SK-N-SH treated with all-trans-retinoic acid at 6 μM for 48 hours (cell line): Measurements from ENCODE around the gene SERPINA3.

Source experiments
- ATAC-seq: fragments of 200-7000 bp; cut with Tn5 transposase; 3 replicates; pipeline ENCODE4 v1.9.1; 2020; ENCODE audit warnings: mild to moderate bottlenecking, moderate library complexity
- ARNTL ChIP-seq: fragments of 450-650 bp; formaldehyde crosslinking; IDR thresholded peaks from 2 replicates; pipeline ENCODE4 v1.5.0; 2020; ENCODE audit warnings: low read depth, mild to moderate bottlenecking, moderate library complexity, borderline replicate concordance
- BACH2 ChIP-seq: fragments of 250-450 bp; sonication (Bioruptor Pico); IDR thresholded peaks from 2 replicates; pipeline ENCODE4 v1.9.0; 2021; ENCODE audit warnings: mild to moderate bottlenecking, borderline replicate concordance
- CSDC2 ChIP-seq: fragments of 250-450 bp; sonication (Bioruptor Pico); IDR thresholded peaks from 2 replicates; pipeline ENCODE4 v1.5.0; 2020; ENCODE audit warnings: mild to moderate bottlenecking, moderate library complexity
- GLIS3 ChIP-seq: fragments of 250-450 bp; sonication (Bioruptor Pico); IDR thresholded peaks from 2 replicates; pipeline ENCODE4 v1.5.0; 2020; ENCODE audit warnings: mild to moderate bottlenecking, moderate library complexity
- ISL1 ChIP-seq: fragments of 250-450 bp; sonication (Bioruptor Pico); IDR thresholded peaks from 2 replicates; pipeline ENCODE4 v2.1.2; 2022; ENCODE audit warnings: mild to moderate bottlenecking, moderate library complexity
- PPARA ChIP-seq: fragments of 250-450 bp; sonication (Bioruptor Pico); IDR thresholded peaks from 2 replicates; pipeline ENCODE4 v1.5.0; 2020; ENCODE audit warnings: mild to moderate bottlenecking, borderline replicate concordance
- RARB ChIP-seq: fragments of 250-450 bp; sonication (Bioruptor Pico); IDR thresholded peaks from 2 replicates; pipeline ENCODE4 v1.8.0; 2021; ENCODE audit warnings: mild to moderate bottlenecking, moderate library complexity
- TCF4 ChIP-seq: fragments of 250-450 bp; sonication (Bioruptor Pico); IDR thresholded peaks from 2 replicates; pipeline ENCODE4 v1.8.0; 2021; ENCODE audit warnings: mild to moderate bottlenecking, moderate library complexity, borderline replicate concordance
- TOX ChIP-seq: fragments of 250-450 bp; sonication (Bioruptor Pico); IDR thresholded peaks from 2 replicates; pipeline ENCODE4 v1.8.0; 2021; ENCODE audit warnings: mild to moderate bottlenecking, moderate library complexity, borderline replicate concordance
- ZC3H10 ChIP-seq: fragments of 250-450 bp; sonication (Bioruptor Pico); IDR thresholded peaks from 2 replicates; pipeline ENCODE4 v1.5.1; 2021; ENCODE audit warnings: mild to moderate bottlenecking, moderate library complexity
- ZFP3 ChIP-seq: fragments of 250-450 bp; sonication (Bioruptor Pico); IDR thresholded peaks from 2 replicates; pipeline ENCODE4 v1.5.0; 2020; ENCODE audit warnings: mild to moderate bottlenecking, moderate library complexity
- ZFP30 ChIP-seq: fragments of 450-650 bp; formaldehyde crosslinking; IDR thresholded peaks from 2 replicates; pipeline ENCODE4 v1.5.0; 2022; ENCODE audit warnings: mild to moderate bottlenecking, moderate library complexity
- ZNF565 ChIP-seq: fragments of 450-650 bp; formaldehyde crosslinking; conservative IDR thresholded peaks from 2 replicates; pipeline ENCODE4 v1.5.0; 2020; ENCODE audit warnings: low read depth, mild to moderate bottlenecking, moderate library complexity
- ZNF70 ChIP-seq: fragments of 450-650 bp; formaldehyde crosslinking; IDR thresholded peaks from 2 replicates; pipeline ENCODE4 v1.5.0; 2020; ENCODE audit warnings: mild to moderate bottlenecking, moderate library complexity
- ZNF8 ChIP-seq: fragments of 450-650 bp; formaldehyde crosslinking; IDR thresholded peaks from 2 replicates; pipeline ENCODE4 v1.5.0; 2020; ENCODE audit warnings: mild to moderate bottlenecking, moderate library complexity
- TF ChIP-seq, protein P1 (sequence below): fragments of 250-450 bp; sonication (Bioruptor Pico); IDR thresholded peaks from 2 replicates; pipeline ENCODE4 v1.5.1; 2020; ENCODE audit warnings: low read depth, mild to moderate bottlenecking, moderate library complexity
- TF ChIP-seq, protein P2 (sequence below): fragments of 250-450 bp; sonication (Bioruptor Pico); IDR thresholded peaks from 2 replicates; pipeline ENCODE4 v1.8.0; 2020; ENCODE audit warnings: mild to moderate bottlenecking, moderate library complexity, borderline replicate concordance
- TF ChIP-seq, protein P3 (sequence below): fragments of 250-450 bp; sonication (Bioruptor Pico); IDR thresholded peaks from 2 replicates; pipeline ENCODE4 v1.5.1; 2021; ENCODE audit warnings: mild to moderate bottlenecking, moderate library complexity
- TF ChIP-seq, protein P4 (sequence below): fragments of 250-450 bp; sonication (Bioruptor Pico); IDR thresholded peaks from 2 replicates; pipeline ENCODE4 v1.5.0; 2020; ENCODE audit warnings: mild to moderate bottlenecking, moderate library complexity
- TF ChIP-seq, protein P5 (sequence below): fragments of 250-450 bp; sonication (Bioruptor Pico); IDR thresholded peaks from 2 replicates; pipeline ENCODE4 v1.8.0; 2021; ENCODE audit warnings: low read depth, mild to moderate bottlenecking, moderate library complexity, borderline replicate concordance

Gene SERPINA3

DNA sequence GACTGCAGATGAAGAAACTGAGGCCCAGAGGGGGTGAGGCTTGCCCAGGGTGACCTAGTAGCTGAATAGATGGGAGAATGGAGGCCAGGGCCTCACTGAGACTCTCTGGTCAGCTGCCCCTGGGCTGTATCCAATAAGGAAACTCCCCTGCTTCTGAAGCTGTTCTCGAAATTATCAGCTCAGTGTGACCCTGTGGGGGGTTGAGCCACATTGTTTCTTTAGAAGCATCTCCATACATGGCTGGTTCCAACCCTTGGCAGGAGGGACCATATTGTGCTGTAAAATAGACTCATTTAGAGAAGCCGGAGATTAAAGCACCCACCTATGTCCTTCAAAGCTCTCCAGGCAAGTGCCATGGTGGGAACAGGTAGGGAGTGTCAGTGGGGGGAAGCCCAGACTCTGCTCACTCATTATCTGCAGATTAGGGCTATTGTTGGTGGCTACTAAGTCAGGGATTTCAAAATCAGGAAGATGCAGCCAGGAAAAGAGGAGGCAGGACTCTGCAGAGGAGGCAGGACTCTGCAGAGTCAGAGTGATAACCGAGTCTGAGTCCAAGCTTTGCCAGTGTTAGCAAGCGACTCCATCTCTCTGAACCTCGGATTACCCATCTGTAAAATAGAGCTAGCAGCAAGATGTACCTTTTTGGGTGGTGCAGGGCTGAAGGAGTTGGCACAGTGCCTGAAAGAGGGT is 27.5 kb upstream of the SERPINA3 start:
- no peak for TF ChIP-seq RARB (CRISPR knock-in tag)
- TF ChIP-seq ZNF8 (CRISPR knock-in tag), result no peak
- TF ChIP-seq, protein P1, sequence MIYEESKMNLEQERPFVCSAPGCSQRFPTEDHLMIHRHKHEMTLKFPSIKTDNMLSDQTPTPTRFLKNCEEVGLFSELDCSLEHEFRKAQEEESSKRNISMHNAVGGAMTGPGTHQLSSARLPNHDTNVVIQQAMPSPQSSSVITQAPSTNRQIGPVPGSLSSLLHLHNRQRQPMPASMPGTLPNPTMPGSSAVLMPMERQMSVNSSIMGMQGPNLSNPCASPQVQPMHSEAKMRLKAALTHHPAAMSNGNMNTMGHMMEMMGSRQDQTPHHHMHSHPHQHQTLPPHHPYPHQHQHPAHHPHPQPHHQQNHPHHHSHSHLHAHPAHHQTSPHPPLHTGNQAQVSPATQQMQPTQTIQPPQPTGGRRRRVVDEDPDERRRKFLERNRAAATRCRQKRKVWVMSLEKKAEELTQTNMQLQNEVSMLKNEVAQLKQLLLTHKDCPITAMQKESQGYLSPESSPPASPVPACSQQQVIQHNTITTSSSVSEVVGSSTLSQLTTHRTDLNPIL, result no peak
- TF ChIP-seq ISL1, result no peak
- TF ChIP-seq, protein P2, sequence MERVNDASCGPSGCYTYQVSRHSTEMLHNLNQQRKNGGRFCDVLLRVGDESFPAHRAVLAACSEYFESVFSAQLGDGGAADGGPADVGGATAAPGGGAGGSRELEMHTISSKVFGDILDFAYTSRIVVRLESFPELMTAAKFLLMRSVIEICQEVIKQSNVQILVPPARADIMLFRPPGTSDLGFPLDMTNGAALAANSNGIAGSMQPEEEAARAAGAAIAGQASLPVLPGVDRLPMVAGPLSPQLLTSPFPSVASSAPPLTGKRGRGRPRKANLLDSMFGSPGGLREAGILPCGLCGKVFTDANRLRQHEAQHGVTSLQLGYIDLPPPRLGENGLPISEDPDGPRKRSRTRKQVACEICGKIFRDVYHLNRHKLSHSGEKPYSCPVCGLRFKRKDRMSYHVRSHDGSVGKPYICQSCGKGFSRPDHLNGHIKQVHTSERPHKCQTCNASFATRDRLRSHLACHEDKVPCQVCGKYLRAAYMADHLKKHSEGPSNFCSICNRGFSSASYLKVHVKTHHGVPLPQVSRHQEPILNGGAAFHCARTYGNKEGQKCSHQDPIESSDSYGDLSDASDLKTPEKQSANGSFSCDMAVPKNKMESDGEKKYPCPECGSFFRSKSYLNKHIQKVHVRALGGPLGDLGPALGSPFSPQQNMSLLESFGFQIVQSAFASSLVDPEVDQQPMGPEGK, result no peak
- ATAC-seq, result no peak

DNA sequence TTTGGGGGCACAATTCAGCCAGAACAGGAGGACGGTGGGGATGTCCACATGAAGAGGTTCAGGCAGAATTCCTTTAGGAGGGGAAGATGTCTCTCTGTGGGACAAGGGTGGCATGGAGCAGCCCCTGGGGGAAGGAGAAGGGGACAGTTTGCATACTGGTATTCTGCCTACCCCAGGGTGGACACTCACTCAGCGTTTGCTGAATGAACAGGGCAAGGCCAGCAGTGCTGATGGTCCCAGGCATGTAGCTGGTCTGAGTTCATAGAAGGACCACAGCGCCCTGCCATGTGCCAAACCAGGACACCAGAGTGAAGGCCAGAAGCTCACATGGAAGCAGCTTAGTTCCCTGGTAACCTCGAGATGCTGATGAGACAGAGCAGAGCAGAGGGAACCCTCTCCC is 25.6 kb upstream of the SERPINA3 start:
- no peak for ATAC-seq
- TF ChIP-seq, protein P3, sequence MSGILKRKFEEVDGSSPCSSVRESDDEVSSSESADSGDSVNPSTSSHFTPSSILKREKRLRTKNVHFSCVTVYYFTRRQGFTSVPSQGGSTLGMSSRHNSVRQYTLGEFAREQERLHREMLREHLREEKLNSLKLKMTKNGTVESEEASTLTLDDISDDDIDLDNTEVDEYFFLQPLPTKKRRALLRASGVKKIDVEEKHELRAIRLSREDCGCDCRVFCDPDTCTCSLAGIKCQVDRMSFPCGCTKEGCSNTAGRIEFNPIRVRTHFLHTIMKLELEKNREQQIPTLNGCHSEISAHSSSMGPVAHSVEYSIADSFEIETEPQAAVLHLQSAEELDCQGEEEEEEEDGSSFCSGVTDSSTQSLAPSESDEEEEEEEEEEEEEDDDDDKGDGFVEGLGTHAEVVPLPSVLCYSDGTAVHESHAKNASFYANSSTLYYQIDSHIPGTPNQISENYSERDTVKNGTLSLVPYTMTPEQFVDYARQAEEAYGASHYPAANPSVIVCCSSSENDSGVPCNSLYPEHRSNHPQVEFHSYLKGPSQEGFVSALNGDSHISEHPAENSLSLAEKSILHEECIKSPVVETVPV, result no peak
- TF ChIP-seq ZNF565 (CRISPR knock-in tag) (no peak), ZFP3 (no peak), PPARA (CRISPR knock-in tag) (no peak), ISL1 (no peak), ARNTL (CRISPR knock-in tag) (no peak), TOX (CRISPR knock-in tag) (no peak), CSDC2 (CRISPR knock-in tag) (no peak), ZC3H10 (CRISPR knock-in tag) (no peak), GLIS3 (CRISPR knock-in tag) (no peak), ZFP30 (CRISPR knock-in tag) (no peak), BACH2 (CRISPR knock-in tag) (no peak), TCF4 (no peak), RARB (CRISPR knock-in tag) (no peak), ZNF70 (CRISPR knock-in tag) (no peak), ZNF8 (CRISPR knock-in tag) (no peak)
- TF ChIP-seq, protein P4, sequence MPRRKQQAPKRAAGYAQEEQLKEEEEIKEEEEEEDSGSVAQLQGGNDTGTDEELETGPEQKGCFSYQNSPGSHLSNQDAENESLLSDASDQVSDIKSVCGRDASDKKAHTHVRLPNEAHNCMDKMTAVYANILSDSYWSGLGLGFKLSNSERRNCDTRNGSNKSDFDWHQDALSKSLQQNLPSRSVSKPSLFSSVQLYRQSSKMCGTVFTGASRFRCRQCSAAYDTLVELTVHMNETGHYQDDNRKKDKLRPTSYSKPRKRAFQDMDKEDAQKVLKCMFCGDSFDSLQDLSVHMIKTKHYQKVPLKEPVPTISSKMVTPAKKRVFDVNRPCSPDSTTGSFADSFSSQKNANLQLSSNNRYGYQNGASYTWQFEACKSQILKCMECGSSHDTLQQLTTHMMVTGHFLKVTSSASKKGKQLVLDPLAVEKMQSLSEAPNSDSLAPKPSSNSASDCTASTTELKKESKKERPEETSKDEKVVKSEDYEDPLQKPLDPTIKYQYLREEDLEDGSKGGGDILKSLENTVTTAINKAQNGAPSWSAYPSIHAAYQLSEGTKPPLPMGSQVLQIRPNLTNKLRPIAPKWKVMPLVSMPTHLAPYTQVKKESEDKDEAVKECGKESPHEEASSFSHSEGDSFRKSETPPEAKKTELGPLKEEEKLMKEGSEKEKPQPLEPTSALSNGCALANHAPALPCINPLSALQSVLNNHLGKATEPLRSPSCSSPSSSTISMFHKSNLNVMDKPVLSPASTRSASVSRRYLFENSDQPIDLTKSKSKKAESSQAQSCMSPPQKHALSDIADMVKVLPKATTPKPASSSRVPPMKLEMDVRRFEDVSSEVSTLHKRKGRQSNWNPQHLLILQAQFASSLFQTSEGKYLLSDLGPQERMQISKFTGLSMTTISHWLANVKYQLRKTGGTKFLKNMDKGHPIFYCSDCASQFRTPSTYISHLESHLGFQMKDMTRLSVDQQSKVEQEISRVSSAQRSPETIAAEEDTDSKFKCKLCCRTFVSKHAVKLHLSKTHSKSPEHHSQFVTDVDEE (CRISPR knock-in tag), result no peak
- TF ChIP-seq, protein P2, result no peak
- TF ChIP-seq, protein P5, sequence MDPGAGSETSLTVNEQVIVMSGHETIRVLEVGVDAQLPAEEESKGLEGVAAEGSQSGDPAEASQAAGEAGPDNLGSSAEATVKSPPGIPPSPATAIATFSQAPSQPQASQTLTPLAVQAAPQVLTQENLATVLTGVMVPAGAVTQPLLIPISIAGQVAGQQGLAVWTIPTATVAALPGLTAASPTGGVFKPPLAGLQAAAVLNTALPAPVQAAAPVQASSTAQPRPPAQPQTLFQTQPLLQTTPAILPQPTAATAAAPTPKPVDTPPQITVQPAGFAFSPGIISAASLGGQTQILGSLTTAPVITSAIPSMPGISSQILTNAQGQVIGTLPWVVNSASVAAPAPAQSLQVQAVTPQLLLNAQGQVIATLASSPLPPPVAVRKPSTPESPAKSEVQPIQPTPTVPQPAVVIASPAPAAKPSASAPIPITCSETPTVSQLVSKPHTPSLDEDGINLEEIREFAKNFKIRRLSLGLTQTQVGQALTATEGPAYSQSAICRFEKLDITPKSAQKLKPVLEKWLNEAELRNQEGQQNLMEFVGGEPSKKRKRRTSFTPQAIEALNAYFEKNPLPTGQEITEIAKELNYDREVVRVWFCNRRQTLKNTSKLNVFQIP (CRISPR knock-in tag), result no peak
- TF ChIP-seq, protein P1, result no peak
- TF ChIP-seq, all 23 proteins: peak for 0
